ENCODE data around the gene KANK4.
A peak's percentile ranks its signal among the peaks of the same experiment; 100 is the strongest.

KANK4 gene

GRCh38 chr1:62304515-62304914 is 14.7 kb downstream of the KANK4 start:
- DNase-seq = no peak

GRCh38 chr1:62301726-62302390 is 17.4 kb downstream of the KANK4 start:
- no peak for DNase-seq

DNA sequence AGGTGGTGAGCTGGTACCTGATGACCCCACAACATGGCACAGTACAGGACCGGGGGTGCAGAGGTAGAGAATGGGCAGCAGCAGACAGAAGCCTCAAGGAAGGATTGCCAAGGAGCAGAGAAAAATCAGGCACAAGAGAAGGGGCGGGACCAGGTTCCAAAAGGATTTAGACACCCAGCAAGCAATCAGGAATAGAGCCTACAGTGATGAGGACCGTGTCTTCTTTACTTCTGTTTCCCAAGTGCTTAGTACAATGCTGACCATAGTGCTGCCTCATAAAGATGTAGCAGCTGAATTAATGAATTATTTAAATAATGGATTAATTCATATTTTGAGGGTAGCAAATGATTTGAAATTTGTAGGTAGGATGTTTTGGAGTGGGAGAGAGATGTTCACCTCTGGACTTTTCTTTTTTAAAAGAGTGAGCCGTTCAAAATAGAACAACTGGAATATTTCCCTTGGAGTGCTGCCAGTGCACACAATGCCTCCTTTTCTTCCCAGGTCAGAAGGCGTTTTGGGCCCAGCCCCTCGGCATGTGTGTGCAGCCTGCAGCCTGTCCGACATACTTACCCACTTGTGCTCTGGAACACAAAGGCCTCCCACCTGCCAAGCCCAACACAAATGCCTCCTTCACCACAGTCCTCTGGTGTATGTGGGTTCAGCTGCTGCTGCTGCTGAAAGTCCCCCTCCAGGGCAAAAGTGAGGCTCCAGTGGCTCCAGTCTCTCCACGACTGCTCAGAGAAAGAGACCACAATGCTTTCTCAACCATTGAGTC is 19.6 kb downstream of the KANK4 start:
- no peak for DNase-seq

DNA sequence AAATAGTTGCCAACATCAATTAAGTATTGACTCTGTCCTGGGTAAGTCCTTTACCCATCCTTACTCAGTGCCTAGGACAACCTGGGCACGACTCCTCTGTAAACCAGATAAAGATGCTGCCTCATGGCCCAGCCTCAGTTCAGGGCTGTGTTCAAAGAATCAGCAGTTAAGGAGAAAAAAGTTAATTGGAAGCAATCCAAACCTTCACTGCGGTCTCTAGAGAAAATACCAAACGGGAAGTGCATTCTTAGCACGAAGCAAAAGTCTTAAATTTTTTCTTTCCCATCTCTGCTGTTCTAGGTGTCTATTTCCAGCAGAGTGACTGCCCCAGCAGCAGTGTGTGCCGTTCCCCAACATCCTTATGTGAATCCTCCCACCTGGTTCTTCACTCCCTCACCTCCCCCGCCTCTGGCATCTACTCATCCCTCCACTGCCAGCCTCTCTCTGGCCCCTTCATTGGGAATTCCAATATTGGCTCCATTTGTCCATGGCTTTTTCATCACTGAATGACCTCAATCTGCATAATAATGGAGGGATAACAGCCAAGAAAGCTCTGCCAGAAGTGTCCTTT is 23.2 kb downstream of the KANK4 start:
- peak; percentile 8 for DNase-seq

DNA sequence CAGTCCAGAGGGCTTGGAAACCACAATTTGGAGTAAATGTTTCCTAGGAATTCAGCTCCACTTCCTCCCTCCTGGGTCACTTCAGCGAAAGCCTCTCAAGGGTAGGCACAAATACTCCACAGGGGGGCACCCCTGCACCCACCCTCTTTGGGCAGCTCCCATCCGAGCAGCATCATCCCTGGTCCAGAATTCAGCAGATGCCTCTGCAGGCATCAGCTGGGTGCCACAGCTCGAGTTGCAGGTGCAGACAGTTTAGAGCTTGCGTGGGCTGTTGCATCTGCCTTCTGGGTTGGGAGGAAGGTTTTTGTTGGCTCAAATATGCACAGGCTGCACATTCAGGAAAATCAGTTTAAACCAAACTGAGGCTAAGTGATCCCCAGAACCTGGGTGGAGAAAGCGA is 25.0 kb downstream of the KANK4 start:
- DNase-seq = no peak

DNA sequence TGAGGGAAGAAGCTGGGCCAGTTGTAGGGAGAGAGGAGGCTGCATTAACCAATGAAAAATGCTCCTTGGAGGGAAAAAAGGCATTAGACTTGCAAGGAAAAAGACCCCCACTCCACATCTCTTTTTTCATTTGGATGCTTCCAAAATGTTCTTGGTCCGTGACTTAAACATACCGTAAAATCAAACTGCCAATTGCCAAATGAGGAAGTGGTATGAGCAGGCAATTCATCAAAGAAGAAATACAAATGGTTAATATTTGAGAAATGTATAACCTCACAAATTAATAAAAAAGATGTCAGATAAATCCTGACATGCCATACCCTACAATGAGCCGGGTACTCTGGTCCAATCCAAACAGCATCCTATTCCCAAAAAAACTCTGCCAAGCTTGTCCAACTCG is 30.6 kb downstream of the KANK4 start:
- no peak for DNase-seq

DNA sequence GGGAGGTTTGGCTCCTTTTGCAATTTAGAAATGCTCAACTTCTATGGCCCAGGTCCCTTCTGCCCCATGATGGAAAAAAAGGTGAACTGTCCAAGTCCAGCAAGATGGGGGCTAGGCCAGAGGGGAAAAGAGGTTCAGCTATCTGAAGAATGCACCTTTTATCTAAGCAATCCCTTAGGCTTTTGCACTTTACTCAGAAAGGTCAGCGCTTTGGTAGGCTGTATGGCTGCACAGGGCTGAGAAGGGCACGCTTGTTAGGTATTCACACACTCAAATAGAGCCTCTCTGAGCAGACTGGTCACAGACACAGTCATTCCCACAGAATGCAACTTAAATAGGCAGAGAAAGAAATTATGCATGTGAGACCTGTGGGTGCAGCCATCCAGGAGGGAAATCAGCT is 31.0 kb downstream of the KANK4 start:
- DNase-seq = no peak

- no peak for DNase-seq
These were observed 32.4 kb downstream of the KANK4 start for GRCh38 chr1:62286786-62287224.

DNA sequence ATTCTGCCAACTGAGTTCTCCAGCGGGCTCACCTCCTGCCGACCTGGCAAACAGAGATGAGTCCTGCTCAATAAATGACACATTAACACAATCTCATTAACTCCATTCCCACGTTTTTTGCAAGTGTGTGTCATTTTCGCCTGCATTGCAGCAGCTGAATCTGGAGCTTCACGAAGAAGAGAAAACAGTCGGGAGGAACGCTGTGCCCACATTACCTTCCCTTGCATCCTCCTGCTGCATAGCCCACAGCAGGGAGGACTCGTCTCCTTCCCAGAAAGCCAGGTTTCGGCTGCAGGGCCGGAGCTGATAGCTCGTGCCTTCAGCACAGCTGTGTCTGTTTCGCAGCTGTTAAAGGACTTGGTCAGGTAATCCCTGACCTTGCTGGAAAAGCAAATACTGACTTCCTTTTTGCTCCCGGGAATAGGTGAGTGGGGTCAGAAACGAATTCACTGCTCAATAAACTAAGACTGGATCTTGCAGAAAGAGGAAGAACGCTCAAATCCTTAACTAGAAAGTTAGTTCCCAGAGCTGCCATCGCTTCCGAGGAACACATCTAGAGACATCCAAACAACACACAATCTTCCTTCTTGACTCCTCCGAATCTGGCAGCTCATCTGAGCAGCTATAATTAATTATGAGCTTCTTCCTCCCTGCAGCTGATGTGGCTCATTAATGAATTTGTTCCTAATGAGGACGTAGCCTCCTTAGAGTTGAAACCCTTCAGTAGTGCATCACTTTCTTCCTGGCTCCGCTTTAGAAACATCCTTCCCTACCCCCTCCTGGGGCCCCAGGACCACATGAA is 33.0 kb downstream of the KANK4 start:
- DNase-seq = no peak

GRCh38 chr1:62285440-62285839 is 33.8 kb downstream of the KANK4 start:
- DNase-seq = no peak

GRCh38 chr1:62283986-62284385 is 35.2 kb downstream of the KANK4 start:
- no peak for DNase-seq

GRCh38 chr1:62282909-62283755 is 36.1 kb downstream of the KANK4 start:
- no peak for DNase-seq

DNA sequence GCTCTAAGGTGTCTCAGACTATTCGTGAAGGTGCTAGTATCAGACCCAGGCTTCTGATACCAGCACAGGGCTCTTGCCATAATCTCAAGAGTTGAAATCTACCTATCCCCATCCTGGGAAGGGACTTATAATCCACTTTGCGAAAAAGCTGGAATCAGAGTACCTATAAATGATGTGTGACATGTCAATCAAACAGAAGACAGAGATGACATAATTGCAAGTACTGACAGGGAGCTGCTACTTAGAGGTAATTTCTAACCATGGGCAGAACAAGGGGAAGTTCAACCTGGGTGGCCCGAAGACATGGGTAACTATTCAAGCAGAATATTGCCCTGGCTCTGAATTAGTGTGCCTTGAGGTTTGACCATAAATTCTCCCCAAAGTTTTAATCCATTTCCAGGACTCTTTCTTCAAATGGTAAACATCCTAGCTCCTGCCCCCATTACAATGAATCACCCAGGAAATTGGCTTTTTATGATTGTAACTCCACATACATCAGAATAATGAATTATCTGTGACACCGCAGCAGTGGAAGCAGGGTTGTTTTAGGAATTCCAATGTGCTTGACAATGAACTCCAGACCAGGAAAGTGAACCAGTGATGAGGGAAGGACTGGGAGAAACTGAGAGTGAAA is 37.2 kb downstream of the KANK4 start:
- DNase-seq = no peak

GRCh38 chr1:62280960-62281465 is 38.2 kb downstream of the KANK4 start:
- no peak for DNase-seq

DNA sequence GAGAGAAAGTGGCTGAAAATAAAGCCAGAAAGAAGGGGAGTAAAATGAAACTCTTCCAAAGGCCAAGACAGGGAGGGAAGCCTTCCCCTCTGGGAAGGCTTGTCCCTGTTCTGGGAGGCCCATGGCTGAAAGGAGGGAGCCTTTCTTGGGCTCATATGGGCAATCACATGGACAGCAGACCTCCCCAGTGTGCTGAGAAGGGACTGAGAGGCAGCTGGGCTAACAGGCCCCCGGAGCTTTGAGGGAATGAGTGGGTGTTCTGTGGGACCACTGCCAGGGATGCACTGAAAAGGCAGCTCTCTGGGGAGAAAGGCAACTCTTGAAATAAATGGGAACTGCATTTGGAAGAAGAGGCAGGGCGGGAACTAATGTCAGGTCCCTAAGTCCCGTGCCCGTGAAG is 39.1 kb downstream of the KANK4 start:
- DNase-seq = no peak

DNA sequence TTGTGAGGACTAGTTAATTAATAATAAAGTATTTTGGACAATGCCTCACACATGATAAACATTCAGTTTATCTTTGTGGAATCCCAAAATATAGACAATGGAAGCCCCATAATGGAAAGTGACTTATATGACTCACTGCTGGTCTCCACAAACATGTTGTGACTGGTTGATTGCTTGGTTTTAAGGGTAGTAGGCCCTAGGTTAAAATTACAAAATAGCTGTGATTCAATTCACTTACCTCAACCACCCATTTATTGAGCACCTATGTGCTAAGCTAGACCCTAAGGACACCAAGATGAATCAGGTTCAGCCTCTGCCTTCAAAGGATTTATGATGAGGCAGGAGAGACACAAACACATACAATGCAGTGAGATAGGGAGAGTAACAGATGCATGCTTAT is 42.4 kb downstream of the KANK4 start:
- no peak for DNase-seq

DNA sequence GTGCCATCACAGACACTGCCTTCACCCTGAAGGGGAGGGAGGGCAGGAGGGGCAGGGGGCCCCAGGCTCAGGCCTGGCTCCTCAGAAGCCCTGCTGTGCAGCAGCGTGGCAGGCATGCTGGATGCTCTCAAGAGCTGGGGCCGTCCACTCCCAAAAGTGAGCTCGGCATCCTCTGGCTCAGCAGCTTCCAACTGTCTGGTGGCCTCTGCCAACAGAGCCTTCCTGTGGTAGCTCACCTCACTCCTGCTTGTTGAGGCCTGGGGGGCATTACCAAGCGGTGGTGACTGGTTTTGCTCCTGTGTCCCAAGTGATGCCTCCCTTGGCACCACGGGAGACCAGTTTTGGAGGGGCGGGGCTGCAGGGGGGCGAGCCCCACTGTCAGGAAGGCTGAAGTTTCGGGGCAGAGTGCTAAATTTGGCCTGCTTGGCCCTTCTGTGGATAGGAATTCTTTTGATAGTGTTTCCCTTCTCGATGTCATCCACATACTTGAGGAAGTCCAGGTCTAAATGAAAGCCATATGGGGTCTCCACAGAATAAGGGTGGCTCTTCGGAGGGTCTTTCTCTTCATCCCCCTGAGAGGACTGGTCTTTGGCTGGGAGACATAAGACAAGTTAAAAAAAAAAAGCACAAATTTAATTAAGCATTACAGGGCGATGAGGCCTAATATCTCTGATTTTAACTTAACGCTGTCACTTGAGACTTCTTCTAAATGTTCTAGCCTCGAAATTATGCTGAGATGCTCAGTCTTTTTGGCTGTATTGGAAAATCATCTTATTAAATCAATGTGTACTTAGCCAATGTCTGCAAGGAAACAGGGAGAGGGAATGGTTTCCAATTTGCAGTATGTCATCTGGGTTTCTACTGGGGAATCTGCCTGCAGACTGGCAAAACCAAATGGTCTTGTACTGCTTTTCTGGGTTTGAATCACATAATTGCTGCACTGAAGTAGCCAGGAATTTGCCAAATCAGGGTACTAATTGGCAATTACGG is 44.4 kb downstream of the KANK4 start:
- no peak for DNase-seq

- no peak for DNase-seq
These were observed 45.3 kb downstream of the KANK4 start for GRCh38 chr1:62273953-62274352.

DNA sequence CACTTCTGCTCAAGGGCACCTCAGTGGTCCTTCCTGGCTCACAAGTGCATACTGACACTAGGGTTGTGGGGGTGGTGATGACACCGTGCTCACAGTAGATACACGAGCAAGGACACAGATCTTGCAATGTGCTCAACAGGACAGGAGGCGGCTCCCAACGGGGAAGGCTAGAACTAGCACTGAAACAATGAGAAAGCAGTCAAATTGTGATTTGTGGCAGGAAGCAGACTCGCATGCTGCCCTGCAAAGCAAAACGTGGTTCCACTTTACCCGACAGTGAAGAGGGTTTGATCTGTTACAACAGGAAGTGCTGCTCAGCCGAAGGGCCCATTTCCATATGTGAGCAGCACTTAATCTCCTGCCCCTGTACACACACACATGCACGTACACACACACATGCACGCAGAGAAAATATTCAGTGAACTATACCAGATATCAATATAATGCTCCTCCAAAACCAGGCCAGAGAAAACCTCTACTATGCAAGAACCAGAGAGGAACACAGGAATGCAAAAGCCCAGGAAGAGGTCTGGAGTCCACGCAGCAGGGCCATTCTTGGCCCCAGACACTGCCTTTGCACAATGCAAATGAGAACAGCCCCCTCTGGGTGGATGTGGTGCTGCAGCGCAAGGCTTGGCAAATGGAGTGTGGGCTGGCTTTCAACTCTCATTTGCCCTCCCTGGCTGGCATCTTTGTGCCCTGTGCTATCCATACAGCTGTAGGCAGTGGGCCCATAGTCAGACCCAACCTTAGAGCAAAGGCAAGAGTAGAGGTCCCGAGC is 47.1 kb downstream of the KANK4 start:
- DNase-seq = peak; percentile 61

DNA sequence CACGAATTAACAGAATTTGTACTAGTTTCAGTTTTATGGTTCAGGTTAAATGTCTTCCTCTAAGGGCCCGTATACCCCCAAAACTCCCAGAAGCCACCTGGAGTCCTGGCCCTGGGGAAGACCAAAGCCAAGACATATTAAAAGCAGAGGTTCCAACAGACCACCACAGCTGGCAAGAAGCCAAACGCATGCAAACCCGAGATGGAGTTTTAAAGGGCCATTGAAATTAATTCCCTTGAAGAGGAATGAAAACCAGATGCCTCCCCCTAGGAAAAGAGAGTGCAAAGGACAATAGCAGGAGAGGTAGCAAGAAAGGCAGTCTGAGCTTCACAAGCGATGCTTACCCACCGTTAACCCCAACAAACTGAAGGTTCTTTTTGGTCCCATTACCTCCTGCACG is 48.1 kb downstream of the KANK4 start:
- DNase-seq = no peak
